Liver (tissue), 9 donors: ENCODE data around the gene ZNF280A. TPM values are rescaled to one million over a fixed set of nuclear protein-coding genes. Genes with fewer than 3 reads are reported as not detected.

Experiments
- DNase-seq: peaks from one replicate; pipeline ENCODE4 v3.0.0-alpha.2; 2017; ENCODE audit warnings: low spot score
- H3K27ac ChIP-seq, 2 donors: one replicate each; pipeline ENCODE4 v1.7.0; 2013; ENCODE audit warnings: inconsistent platforms in 2 of 2, low read length in 2 of 2, control low read depth in 1 of 2, low read depth in 1 of 2, mild to moderate bottlenecking in 1 of 2
- H3K27me3 ChIP-seq, 4 donors: one replicate each; pipeline versions ENCODE4 v1.6.1 to v1.7.0; 2013; ENCODE audit warnings: low read length in 3 of 4, inconsistent platforms in 1 of 4, mild to moderate bottlenecking in 1 of 4, moderate library complexity in 1 of 4; ENCODE audit not compliant: control insufficient read depth in 4 of 4, insufficient read depth in 4 of 4
- H3K36me3 ChIP-seq, 4 donors: one replicate each; pipeline versions ENCODE4 v1.6.1 to v1.7.0; 2013; ENCODE audit warnings: low read length in 3 of 4, mild to moderate bottlenecking in 3 of 4, low read depth in 1 of 4, moderate library complexity in 1 of 4; ENCODE audit not compliant: control insufficient read depth in 4 of 4, insufficient read depth in 3 of 4
- H3K4me1 ChIP-seq, 4 donors: one replicate each; pipeline versions ENCODE4 v1.6.1 to v1.7.0; 2013; ENCODE audit warnings: low read length in 3 of 4, mild to moderate bottlenecking in 3 of 4, moderate library complexity in 1 of 4; ENCODE audit not compliant: control insufficient read depth in 4 of 4, insufficient read depth in 4 of 4
- H3K4me3 ChIP-seq, 3 donors: one replicate each; pipeline versions ENCODE4 v1.6.1 to v1.7.0; 2013; ENCODE audit warnings: low read length in 3 of 3, control low read depth in 1 of 3, low read depth in 1 of 3, mild to moderate bottlenecking in 1 of 3
- H3K9ac ChIP-seq, 2 donors: one replicate each; pipeline ENCODE4 v1.7.0; 2013; ENCODE audit warnings: low read length in 2 of 2, mild to moderate bottlenecking in 2 of 2, moderate library complexity in 2 of 2, control low read depth in 1 of 2, low read depth in 1 of 2
- H3K9me3 ChIP-seq, 4 donors: one replicate each; pipeline versions ENCODE4 v1.6.1 to v1.7.0; 2013; ENCODE audit warnings: low read length in 3 of 4; ENCODE audit not compliant: control insufficient read depth in 4 of 4
- EGR1 ChIP-seq, 2 donors: IDR thresholded peaks; 2 replicates each; pipeline ENCODE4 v1.6.1; 2016 to 2018; ENCODE audit warnings: antibody characterized with exemption in 2 of 2, low read depth in 2 of 2
- FOXA1 ChIP-seq: IDR thresholded peaks from 2 replicates; pipeline ENCODE4 v1.6.1; 2016; ENCODE audit warnings: antibody characterized with exemption
- FOXA2 ChIP-seq: IDR thresholded peaks from 2 replicates; pipeline ENCODE4 v1.6.1; 2016; ENCODE audit warnings: antibody characterized with exemption
- GABPA ChIP-seq, 2 donors: IDR thresholded peaks in 1 of 2; conservative IDR thresholded peaks in 1 of 2; 2 replicates each; pipeline ENCODE4 v1.6.1; 2016; ENCODE audit warnings: antibody characterized with exemption in 2 of 2, mild to moderate bottlenecking in 1 of 2, moderate library complexity in 1 of 2
- HNF4A ChIP-seq, 2 donors: conservative IDR thresholded peaks; 2 replicates each; pipeline ENCODE4 v1.6.1; 2016; ENCODE audit warnings: antibody characterized with exemption in 2 of 2, mild to moderate bottlenecking in 2 of 2
- HNF4G ChIP-seq: IDR thresholded peaks from 2 replicates; pipeline ENCODE4 v1.6.1; 2016; ENCODE audit warnings: antibody characterized with exemption
- JUND ChIP-seq, 2 donors: IDR thresholded peaks; 2 replicates each; pipeline ENCODE4 v1.6.1; 2016; ENCODE audit warnings: antibody characterized with exemption in 2 of 2
- NR2F2 ChIP-seq: IDR thresholded peaks from 2 replicates; pipeline ENCODE4 v1.6.1; 2016; ENCODE audit warnings: antibody characterized with exemption
- RAD21 ChIP-seq, 2 donors: IDR thresholded peaks; 2 replicates each; pipeline ENCODE4 v1.6.1; 2016; ENCODE audit warnings: antibody characterized with exemption in 2 of 2, mild to moderate bottlenecking in 2 of 2
- RXRA ChIP-seq, 2 donors: IDR thresholded peaks; 2 replicates each; pipeline ENCODE4 v1.6.1; 2017 to 2018; ENCODE audit warnings: antibody characterized with exemption in 2 of 2, mild to moderate bottlenecking in 1 of 2
- SP1 ChIP-seq: IDR thresholded peaks from 2 replicates; pipeline ENCODE4 v1.6.1; 2018; ENCODE audit warnings: antibody characterized with exemption, mild to moderate bottlenecking
- TAF1 ChIP-seq: conservative IDR thresholded peaks from 2 replicates; pipeline ENCODE4 v1.6.1; 2016; ENCODE audit warnings: antibody characterized with exemption, mild to moderate bottlenecking
- YY1 ChIP-seq: IDR thresholded peaks from 2 replicates; pipeline ENCODE4 v1.6.1; 2016; ENCODE audit warnings: antibody characterized with exemption, mild to moderate bottlenecking
- ZBTB33 ChIP-seq: IDR thresholded peaks from 2 replicates; pipeline ENCODE4 v1.6.1; 2016; ENCODE audit warnings: antibody characterized with exemption
- WGBS: extraction: QIAGEN DNeasy Blood & Tissue Kit; methylation state at CpG from one replicate; pipeline ENCODE4 v1.1.7; 2013; 5-methylcytosine and 5-hydroxymethylcytosine counted together
- polyA plus RNA-seq, 2 donors: library from polyadenylated mRNA; stranded (reverse) in 1 of 2; unstranded in 1 of 2; fragments of 200-250 nt in 1 of 2; fragments of >200 nt in 1 of 2; fragmentation: Nextera tagmentation in 1 of 2; extraction: Ambion mirVana in 1 of 2; gene quantifications; one replicate each; pipeline versions ENCODE4 v1.2.1 to v1.2.3, GENCODE V29; 2013 to 2015
- total RNA-seq, 2 donors: library from RNA; depleted of rRNA; stranded (reverse); fragments of >200 nt; gene quantifications; one replicate each; pipeline ENCODE4 v1.2.3, GENCODE V29; 2014
- TF ChIP-seq, protein P1 (sequence below): IDR thresholded peaks from 2 replicates; pipeline ENCODE4 v1.6.1; 2016; ENCODE audit warnings: antibody characterized with exemption
- TF ChIP-seq, protein P2 (sequence below): fragments of 150-350 bp; IDR thresholded peaks from 2 replicates; pipeline ENCODE4 v1.5.1; 2017; ENCODE audit warnings: improper control_type of control experiment, low read depth, low read length; ENCODE audit not compliant: missing input control
- TF ChIP-seq, protein P3 (sequence below): IDR thresholded peaks from 2 replicates; pipeline ENCODE4 v1.6.1; 2016; ENCODE audit warnings: antibody characterized with exemption
- donor health status: healthy.
- donor health status: healthy.
- donor health status: healthy.
- donor health status: healthy.
- donor health status: healthy.

ZNF280A gene
- total and polyA plus RNA-seq, 4 donors = not detected

- no peaks in the 10 kb centered on the region for H3K4me1 ChIP-seq
- H3K36me3 ChIP-seq = no peaks in the 10 kb centered on the region
- peaks cover 0 to 2% (median 0%) of the 10 kb centered on the region in 4 donors for H3K27me3 ChIP-seq
- DNase-seq = no peak
- WGBS = 92% methylated on average over 3 of the region's 3 CpGs
- no peak overlapping the region for H3K4me3 ChIP-seq
- H3K9me3 ChIP-seq = no peaks in the 10 kb centered on the region
- H3K9ac ChIP-seq = no peak overlapping the region
- H3K27ac ChIP-seq = no peak overlapping the region
- TF ChIP-seq FOXA2 (no peak), SP1 (no peak), YY1 (no peak), GABPA (IDR thresholded peaks at IDR 0.05 in 1 of 2, conservative IDR thresholded peaks at IDR 0.05 in 1 of 2) (no peak)
Observed at GRCh38 chr22:22547226-22547625, 27.2 kb upstream of the ZNF280A start.

GRCh38 chr22:22546490-22546889 is 26.4 kb upstream of the ZNF280A start:
- Histone ChIP-seq H3K27me3 (peaks cover 0 to 2% (median 0%) of the 10 kb centered on the region in 4 donors), H3K4me3 (no peak overlapping the region), H3K27ac (no peak overlapping the region), H3K9ac (no peak overlapping the region), H3K36me3 (no peaks in the 10 kb centered on the region), H3K4me1 (no peaks in the 10 kb centered on the region), H3K9me3 (no peaks in the 10 kb centered on the region)
- no peak for DNase-seq
- TF ChIP-seq JUND (IDR thresholded peaks at IDR 0.05) (no peak), RXRA (IDR thresholded peaks at IDR 0.05) (no peak)
- 56% methylated on average over 5 of the region's 5 CpGs for WGBS

DNA sequence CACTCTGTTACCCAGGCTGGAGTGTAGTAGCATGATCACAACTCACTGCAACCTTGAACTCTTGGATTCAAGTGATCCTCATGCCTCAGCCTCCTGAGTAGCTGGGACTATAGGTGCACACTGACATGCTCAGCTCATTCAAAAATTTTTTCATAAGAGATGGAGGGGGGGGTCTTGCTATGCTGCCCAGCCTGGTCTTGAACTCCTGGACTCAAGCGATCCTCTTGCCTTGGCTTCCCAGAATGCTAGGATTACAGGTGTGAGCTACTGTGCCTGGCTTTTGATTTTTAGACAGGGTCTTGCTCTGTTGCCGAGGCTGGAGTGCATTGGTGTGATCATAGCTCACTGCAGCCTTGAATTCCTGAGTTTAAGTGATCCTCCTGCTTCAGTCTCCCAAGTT is 25.0 kb upstream of the ZNF280A start:
- no peaks in the 10 kb centered on the region for H3K36me3 ChIP-seq
- H3K9ac ChIP-seq = no peak overlapping the region
- DNase-seq = no peak
- H3K9me3 ChIP-seq = no peaks in the 10 kb centered on the region
- no peak for TF ChIP-seq RAD21 (IDR thresholded peaks at IDR 0.05)
- no peak for TF ChIP-seq TAF1
- no peak overlapping the region for H3K4me3 ChIP-seq
- peaks cover 0 to 2% (median 0%) of the 10 kb centered on the region in 4 donors for H3K27me3 ChIP-seq
- H3K4me1 ChIP-seq = no peaks in the 10 kb centered on the region
- H3K27ac ChIP-seq = no peak overlapping the region
- WGBS = 87% methylated on average over 2 of the region's 2 CpGs

- H3K4me1 ChIP-seq = no peaks in the 10 kb centered on the region
- TF ChIP-seq RXRA (IDR thresholded peaks at IDR 0.05) = no peak
- TF ChIP-seq TAF1 = no peak
- TF ChIP-seq EGR1 (IDR thresholded peaks at IDR 0.05; ENCODE audit: low read depth in 2 of 2) = no peak
- TF ChIP-seq, protein P1, sequence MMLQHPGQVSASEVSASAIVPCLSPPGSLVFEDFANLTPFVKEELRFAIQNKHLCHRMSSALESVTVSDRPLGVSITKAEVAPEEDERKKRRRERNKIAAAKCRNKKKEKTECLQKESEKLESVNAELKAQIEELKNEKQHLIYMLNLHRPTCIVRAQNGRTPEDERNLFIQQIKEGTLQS = no peak
- TF ChIP-seq ZBTB33 = no peak
- TF ChIP-seq FOXA2 = no peak
- no peak for TF ChIP-seq SP1
- no peak for TF ChIP-seq HNF4A (conservative IDR thresholded peaks at IDR 0.05)
- no peak for TF ChIP-seq JUND (IDR thresholded peaks at IDR 0.05)
- TF ChIP-seq NR2F2 = no peak
- no peak for TF ChIP-seq GABPA (IDR thresholded peaks at IDR 0.05 in 1 of 2, conservative IDR thresholded peaks at IDR 0.05 in 1 of 2)
- no peak for TF ChIP-seq FOXA1
- TF ChIP-seq, protein P2, sequence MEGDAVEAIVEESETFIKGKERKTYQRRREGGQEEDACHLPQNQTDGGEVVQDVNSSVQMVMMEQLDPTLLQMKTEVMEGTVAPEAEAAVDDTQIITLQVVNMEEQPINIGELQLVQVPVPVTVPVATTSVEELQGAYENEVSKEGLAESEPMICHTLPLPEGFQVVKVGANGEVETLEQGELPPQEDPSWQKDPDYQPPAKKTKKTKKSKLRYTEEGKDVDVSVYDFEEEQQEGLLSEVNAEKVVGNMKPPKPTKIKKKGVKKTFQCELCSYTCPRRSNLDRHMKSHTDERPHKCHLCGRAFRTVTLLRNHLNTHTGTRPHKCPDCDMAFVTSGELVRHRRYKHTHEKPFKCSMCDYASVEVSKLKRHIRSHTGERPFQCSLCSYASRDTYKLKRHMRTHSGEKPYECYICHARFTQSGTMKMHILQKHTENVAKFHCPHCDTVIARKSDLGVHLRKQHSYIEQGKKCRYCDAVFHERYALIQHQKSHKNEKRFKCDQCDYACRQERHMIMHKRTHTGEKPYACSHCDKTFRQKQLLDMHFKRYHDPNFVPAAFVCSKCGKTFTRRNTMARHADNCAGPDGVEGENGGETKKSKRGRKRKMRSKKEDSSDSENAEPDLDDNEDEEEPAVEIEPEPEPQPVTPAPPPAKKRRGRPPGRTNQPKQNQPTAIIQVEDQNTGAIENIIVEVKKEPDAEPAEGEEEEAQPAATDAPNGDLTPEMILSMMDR = no peak
- TF ChIP-seq HNF4G = no peak
- TF ChIP-seq, protein P3, sequence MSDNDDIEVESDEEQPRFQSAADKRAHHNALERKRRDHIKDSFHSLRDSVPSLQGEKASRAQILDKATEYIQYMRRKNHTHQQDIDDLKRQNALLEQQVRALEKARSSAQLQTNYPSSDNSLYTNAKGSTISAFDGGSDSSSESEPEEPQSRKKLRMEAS = no peak
- no peak for TF ChIP-seq YY1
- peaks cover 0 to 2% (median 0%) of the 10 kb centered on the region in 4 donors for H3K27me3 ChIP-seq
- no peak overlapping the region for H3K27ac ChIP-seq
- H3K9ac ChIP-seq = no peak overlapping the region
- DNase-seq = no peak
- no peak overlapping the region for H3K4me3 ChIP-seq
- WGBS = 80% methylated on average over 7 of the region's 7 CpGs
- no peaks in the 10 kb centered on the region for H3K9me3 ChIP-seq
- H3K36me3 ChIP-seq = no peaks in the 10 kb centered on the region
Observed at GRCh38 chr22:22538226-22538989, 18.3 kb upstream of the ZNF280A start.
